K562 (cell line): Measurements from ENCODE around the gene CLEC4F. TPM values are rescaled to one million over a fixed set of nuclear protein-coding genes. Genes with fewer than 3 reads are reported as not detected.

ENCODE experiments used
- ATAC-seq: fragments of 200-7000 bp; cut with Tn5 transposase; 3 replicates; pipeline ENCODE4 v1.9.1; 2020; ENCODE audit warnings: moderate library complexity
- BruUV-seq: library from RNA; stranded (reverse); fragments of 400-500 nt; replicated peaks from 2 replicates; lab custom pipeline; 2021; lab: Mats Ljungman, UMichigan
- CTCF ChIA-PET: fragments of 300-600 bp; formaldehyde crosslinking; extraction: SDS; loops from one replicate; lab custom pipeline; 2021; ENCODE audit warnings: low intra/inter-chr PET ratio; lab: Yijun Ruan, JAX
- POLR2A ChIA-PET: fragments of 300-600, 350-650 bp; sonication (Branson Sonifier 250); formaldehyde crosslinking; extraction: SDS; loops from one replicate; lab custom pipeline; 2021; ENCODE audit warnings: antibody characterized with exemption, inconsistent platforms; lab: Yijun Ruan, JAX
- DNase-seq, 4 experiments: peaks; one replicate each; pipeline versions ENCODE4 v3.0.0 to v3.0.0-alpha.2; 2011 to 2018; ENCODE audit warnings: low spot score in 3 of 4, mixed read lengths in 3 of 4; ENCODE audit errors: extremely low read depth in 1 of 4
- FAIRE-seq: peaks from 2 replicates; lab custom pipeline; 2011; peaks lifted over from hg19 to GRCh38; lab: Jason Lieb, UNC
- H2AFZ ChIP-seq: 2 replicates; pipeline ENCODE4 v1.6.0; 2011; ENCODE audit warnings: low read depth, low read length, control low read depth, inconsistent platforms
- H3K27ac ChIP-seq: fragments of 200-600 bp; 3 replicates; pipeline ENCODE4 v1.8.0; 2011; ENCODE audit warnings: low read depth, mild to moderate bottlenecking, control low read depth, inconsistent platforms, low read length, moderate library complexity, mixed read lengths; ENCODE audit errors: extremely low read depth
- H3K27me3 ChIP-seq, 2 experiments: fragments of 300-600 bp in 1 of 2; 2 replicates in 1 of 2; 3 replicates in 1 of 2; pipeline versions ENCODE4 v1.6.0 to v1.8.0; 2011; ENCODE audit warnings: inconsistent platforms in 2 of 2, low read length in 2 of 2, mild to moderate bottlenecking in 1 of 2, mixed read lengths in 1 of 2, moderate library complexity in 1 of 2; ENCODE audit not compliant: control insufficient read depth in 2 of 2, insufficient read depth in 2 of 2
- H3K36me3 ChIP-seq: fragments of 300-600 bp; 3 replicates; pipeline ENCODE4 v1.8.0; 2011; ENCODE audit warnings: mild to moderate bottlenecking, low read length, inconsistent platforms; ENCODE audit not compliant: control insufficient read depth, insufficient read depth
- H3K4me1 ChIP-seq, 2 experiments: fragments of 200-600 bp in 1 of 2; replicated peaks in 1 of 2; 2 replicates in 1 of 2; 3 replicates in 1 of 2; pipeline versions ENCODE4 v1.5.1 to v1.8.0; 2011; ENCODE audit warnings: inconsistent platforms in 2 of 2, low read length in 2 of 2, mild to moderate bottlenecking in 1 of 2, mixed read lengths in 1 of 2, moderate library complexity in 1 of 2; ENCODE audit not compliant: control insufficient read depth in 2 of 2, insufficient read depth in 2 of 2
- H3K4me2 ChIP-seq: 2 replicates; pipeline ENCODE4 v1.6.1; 2011; ENCODE audit warnings: low read length, control low read depth, inconsistent platforms, mixed read lengths; ENCODE audit not compliant: insufficient read depth
- H3K4me3 ChIP-seq: fragments of 200-600 bp; sonication (generic), shearing (Covaris generic); 2 replicates; pipeline ENCODE4 v1.5.1; 2016; ENCODE audit warnings: control low read depth, inconsistent platforms
- H3K79me2 ChIP-seq: fragments of 200-600 bp; 3 replicates; pipeline ENCODE4 v1.8.0; 2011; ENCODE audit warnings: low read length, inconsistent platforms; ENCODE audit not compliant: control insufficient read depth, insufficient read depth
- H3K9ac ChIP-seq, 2 experiments: 2 replicates each; pipeline versions ENCODE4 v1.6.0 to v1.6.1; 2011; ENCODE audit warnings: low read depth in 2 of 2, low read length in 2 of 2, control low read depth in 1 of 2, inconsistent platforms in 1 of 2, mild to moderate bottlenecking in 1 of 2, mixed read lengths in 1 of 2; ENCODE audit not compliant: insufficient read depth in 1 of 2
- H3K9me1 ChIP-seq: one replicate; pipeline ENCODE4 v1.6.0; 2011; ENCODE audit warnings: inconsistent platforms, mild to moderate bottlenecking, low read length, moderate library complexity; ENCODE audit not compliant: control insufficient read depth, insufficient read depth
- H3K9me3 ChIP-seq: replicated peaks from 2 replicates; pipeline ENCODE4 v1.5.1; 2011; ENCODE audit warnings: low read depth, low read length, inconsistent platforms; ENCODE audit not compliant: control insufficient read depth, insufficient read depth
- H4K20me1 ChIP-seq: replicated peaks from 2 replicates; pipeline ENCODE4 v1.6.1; 2011; ENCODE audit warnings: low read length, inconsistent platforms, mixed read lengths; ENCODE audit not compliant: control insufficient read depth, insufficient read depth
- BRD9 ChIP-seq: fragments of 450-650 bp; IDR thresholded peaks from 2 replicates; pipeline ENCODE4 v1.6.1; 2018; ENCODE audit warnings: low read depth; ENCODE audit not compliant: partially characterized antibody
- BRF1 ChIP-seq: IDR thresholded peaks from 3 replicates; pipeline ENCODE4 v1.6.1; 2011; ENCODE audit warnings: borderline replicate concordance, mild to moderate bottlenecking; ENCODE audit not compliant: insufficient read length; ENCODE audit errors: extremely low read depth
- FOXA1 ChIP-seq: fragments of 450-650 bp; IDR thresholded peaks from 2 replicates; pipeline ENCODE4 v1.6.1; 2016; ENCODE audit warnings: mild to moderate bottlenecking, borderline replicate concordance
- JUNB ChIP-seq: fragments of 450-650 bp; formaldehyde crosslinking; conservative IDR thresholded peaks from 2 replicates; pipeline ENCODE4 v1.4.0; 2020; ENCODE audit warnings: mild to moderate bottlenecking
- KLF16 ChIP-seq: IDR thresholded peaks from 2 replicates; pipeline ENCODE4 v1.6.1; 2016; ENCODE audit warnings: antibody characterized with exemption
- LEF1 ChIP-seq: fragments of 450-650 bp; IDR thresholded peaks from 2 replicates; pipeline ENCODE4 v1.6.1; 2016; ENCODE audit warnings: mild to moderate bottlenecking
- MXI1 ChIP-seq: IDR thresholded peaks from 2 replicates; pipeline ENCODE4 v1.6.1; 2011; ENCODE audit warnings: low read depth, mild to moderate bottlenecking, improper control_type of control experiment, low read length
- RCOR1 ChIP-seq, 2 experiments: IDR thresholded peaks; 2 replicates each; pipeline ENCODE4 v1.6.1; 2012; ENCODE audit warnings: low read depth in 2 of 2, low read length in 2 of 2, borderline replicate concordance in 1 of 2, improper control_type of control experiment in 1 of 2
- SNIP1 ChIP-seq: fragments of 450-650 bp; IDR thresholded peaks from 2 replicates; pipeline ENCODE4 v1.7.1; 2017; ENCODE audit warnings: low read depth, mild to moderate bottlenecking
- ZNF143 ChIP-seq: sonication (generic); formaldehyde crosslinking; IDR thresholded peaks from 2 replicates; pipeline ENCODE4 v1.9.0; 2022; ENCODE audit warnings: mild to moderate bottlenecking, missing genetic modification reagents
- ZNF146 ChIP-seq: IDR thresholded peaks from one replicate; pipeline ENCODE4 v1.6.1; 2018; ENCODE audit warnings: missing compliant biosample characterization; ENCODE audit not compliant: unreplicated experiment
- ZNF239 ChIP-seq: fragments of 250-450 bp; sonication (Bioruptor Pico); IDR thresholded peaks from 2 replicates; pipeline ENCODE4 v1.4.0; 2020; ENCODE audit warnings: mild to moderate bottlenecking
- ZSCAN32 ChIP-seq: fragments of 450-650 bp; formaldehyde crosslinking; IDR thresholded peaks from 2 replicates; pipeline ENCODE4 v1.4.0; 2020; ENCODE audit warnings: mild to moderate bottlenecking, moderate library complexity
- WGBS: fragments of 100-300 bp; shearing (Covaris generic); methylation state at CpG from one replicate; pipeline ENCODE4 v1.1.6; 2016; ENCODE audit warnings: low coverage, mixed read lengths; ENCODE audit not compliant: insufficient coverage; ENCODE audit errors: missing lambda C conversion rate; 5-methylcytosine and 5-hydroxymethylcytosine counted together
- in situ Hi-C: fragments of 300-500 bp; cut with MboI; formaldehyde crosslinking; loops from 4 replicates; pipeline ENCODE4 v1.15.0; 2018; ENCODE audit warnings: inconsistent platforms, mixed read lengths
- intact Hi-C: fragments of 100-400 bp; cut with micrococcal nuclease; formaldehyde crosslinking; loops from 2 replicates; pipeline ENCODE4 v1.14.2; 2022
- polyA plus RNA-seq, 8 experiments: library from polyadenylated mRNA; depleted of rRNA in 4 of 8; stranded (reverse) in 5 of 8; unstranded in 3 of 8; fragments of >200 nt; fragmentation: Nextera tagmentation in 2 of 8; fragmentation: Illumina TruSeq in 1 of 8; extraction: Ambion mirVana in 2 of 8; extraction: Trizol in 1 of 8; gene quantifications; 2 replicates each; pipeline versions ENCODE4 v1.2.1 to v1.2.3, GENCODE V29; 2011 to 2014; ENCODE audit warnings: inconsistent platforms in 1 of 8, missing spikeins in 1 of 8
- total RNA-seq, 7 experiments: library from RNA; depleted of rRNA in 6 of 7; stranded (reverse); fragments of >200 nt in 6 of 7; fragmentation: Illumina TruSeq in 2 of 7; extraction: Trizol in 2 of 7; gene quantifications; 2 replicates each; pipeline versions ENCODE4 v1.2.1 to v1.2.3, GENCODE V29; 2011 to 2021; ENCODE audit warnings: low replicate concordance in 1 of 7
- TF ChIP-seq, protein P1 (sequence below), 2 experiments: fragments of 200-800 bp in 1 of 2; sonication (Bioruptor generic) in 1 of 2; sonication (generic) in 1 of 2; formaldehyde crosslinking in 1 of 2; IDR thresholded peaks in 1 of 2; conservative IDR thresholded peaks in 1 of 2; 2 replicates each; pipeline versions ENCODE4 v1.5.0 to v1.6.1; 2016 to 2020; ENCODE audit warnings: missing compliant biosample characterization in 1 of 2, missing genetic modification characterization in 1 of 2, missing genetic modification reagents in 1 of 2
- TF ChIP-seq, protein P2 (sequence below), 3 experiments: IDR thresholded peaks in 2 of 3; conservative IDR thresholded peaks in 1 of 3; 2 replicates each; pipeline ENCODE4 v1.5.1; 2011 to 2012; ENCODE audit warnings: low read length in 3 of 3, mild to moderate bottlenecking in 3 of 3, control low read depth in 2 of 3, improper control_type of control experiment in 1 of 3, inconsistent platforms in 1 of 3, low read depth in 1 of 3, mixed read lengths in 1 of 3, moderate library complexity in 1 of 3; ENCODE audit not compliant: insufficient read depth in 2 of 3

Gene CLEC4F
- total and polyA plus RNA-seq, 9 of the 15 experiments (the other 6 are each of a cell fraction or from before 2014, with no cell fraction given) = not detected

DNA sequence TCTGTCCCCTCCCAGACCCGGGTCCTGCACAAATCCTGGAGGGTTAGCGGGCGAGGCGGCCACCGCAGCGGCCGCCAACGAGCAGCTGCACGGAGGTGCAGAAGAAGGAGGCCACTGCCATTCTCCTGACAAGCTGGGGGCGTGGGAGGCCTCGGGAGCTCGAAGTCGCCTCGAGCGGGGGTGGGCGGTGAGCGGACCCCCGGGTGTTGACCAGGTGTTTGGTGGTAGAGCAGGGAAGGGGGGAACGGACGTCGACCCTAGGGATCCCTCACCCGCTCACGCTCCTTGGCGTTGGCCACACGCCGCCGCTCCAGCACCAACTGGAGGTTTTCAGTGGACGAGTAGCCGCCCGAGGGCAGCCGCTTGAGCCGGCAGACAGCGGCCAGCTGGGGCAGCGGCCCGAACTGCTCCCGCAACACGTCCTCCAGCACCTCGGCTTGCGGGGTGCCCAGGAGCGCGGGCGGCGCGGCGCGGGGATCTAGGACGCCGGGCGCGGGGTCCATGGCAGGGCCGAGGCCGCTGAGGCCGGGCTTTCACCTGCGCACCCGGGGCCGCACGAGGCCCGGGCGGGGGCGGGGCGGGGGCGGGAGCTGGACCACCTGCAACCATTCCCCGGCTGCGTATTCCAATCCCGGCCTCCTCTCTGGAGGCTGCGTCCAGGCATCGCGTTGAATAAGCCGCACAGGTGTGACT lies 30.1 kb downstream of the CLEC4F start, which contains the start of gene FIGLA:
Gene FIGLA, minus strand, starts transcription at position 508 of the 693 bp plus-strand sequence. Its CDS starts 5 bp downstream, at position 503.
- BruUV-seq = no TSS peak
- FAIRE-seq (no peak), DNase-seq (no peak)
- Histone ChIP-seq H3K4me2 (peak within 1 kb of the TSS; percentile 22; the same call in 1 of the 2 replicates), H3K9me1 (no peaks in the 10 kb centered on the region), H3K36me3 (no peaks in the 10 kb centered on the region), H4K20me1 (no peaks in the 10 kb centered on the region), H3K9me3 (no peaks in the 10 kb centered on the region), H3K27me3 (peaks cover 6 to 16% of the 10 kb centered on the region in 2 experiments), H3K4me3 (no peak within 1 kb of the TSS), H3K4me1 (peaks cover 0 to 10% of the 10 kb centered on the region in 2 experiments; a peak in 2 of 5 replicates)
- intact Hi-C loops (no loop called here), in situ Hi-C loops (loop anchor here (5.0 to 25.0 kb wide), 2 partner anchors 157 to 478 kb away; partner anchors contain the start of gene FAM136A)
- POLR2A ChIA-PET = interaction anchor here (1.1 kb wide), 1 partner anchor 79 kb away, joined by 3 read pairs; no protein-coding TSS in a partner anchor
- CTCF ChIA-PET = interaction anchor here (1.0 to 1.2 kb wide), 2 partner anchors 157 to 159 kb away, joined by 3 to 7 read pairs; no protein-coding TSS in a partner anchor
- TF ChIP-seq BRD9 (no peak), MXI1 (no peak), SNIP1 (no peak), RCOR1 (IDR thresholded peaks at IDR 0.05; ENCODE audit: borderline replicate concordance in 1 of 2, low read depth in 2 of 2, low read length in 2 of 2) (no peak), ZNF143 (CRISPR knock-in tag) (no peak), JUNB (CRISPR knock-in tag) (no peak), ZSCAN32 (CRISPR knock-in tag) (no peak), BRF1 (no peak), KLF16 (no peak), ZNF146 (CRISPR knock-in tag) (no peak), ZNF239 (CRISPR knock-in tag) (no peak), LEF1 (no peak), FOXA1 (no peak)
- TF ChIP-seq, protein P1, sequence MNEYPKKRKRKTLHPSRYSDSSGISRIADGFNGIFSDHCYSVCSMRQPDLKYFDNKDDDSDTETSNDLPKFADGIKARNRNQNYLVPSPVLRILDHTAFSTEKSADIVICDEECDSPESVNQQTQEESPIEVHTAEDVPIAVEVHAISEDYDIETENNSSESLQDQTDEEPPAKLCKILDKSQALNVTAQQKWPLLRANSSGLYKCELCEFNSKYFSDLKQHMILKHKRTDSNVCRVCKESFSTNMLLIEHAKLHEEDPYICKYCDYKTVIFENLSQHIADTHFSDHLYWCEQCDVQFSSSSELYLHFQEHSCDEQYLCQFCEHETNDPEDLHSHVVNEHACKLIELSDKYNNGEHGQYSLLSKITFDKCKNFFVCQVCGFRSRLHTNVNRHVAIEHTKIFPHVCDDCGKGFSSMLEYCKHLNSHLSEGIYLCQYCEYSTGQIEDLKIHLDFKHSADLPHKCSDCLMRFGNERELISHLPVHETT (CRISPR knock-in tag; conservative IDR thresholded peaks at IDR 0.05 in 1 of 2, IDR thresholded peaks at IDR 0.05 in 1 of 2) = no peak
- TF ChIP-seq, protein P2, sequence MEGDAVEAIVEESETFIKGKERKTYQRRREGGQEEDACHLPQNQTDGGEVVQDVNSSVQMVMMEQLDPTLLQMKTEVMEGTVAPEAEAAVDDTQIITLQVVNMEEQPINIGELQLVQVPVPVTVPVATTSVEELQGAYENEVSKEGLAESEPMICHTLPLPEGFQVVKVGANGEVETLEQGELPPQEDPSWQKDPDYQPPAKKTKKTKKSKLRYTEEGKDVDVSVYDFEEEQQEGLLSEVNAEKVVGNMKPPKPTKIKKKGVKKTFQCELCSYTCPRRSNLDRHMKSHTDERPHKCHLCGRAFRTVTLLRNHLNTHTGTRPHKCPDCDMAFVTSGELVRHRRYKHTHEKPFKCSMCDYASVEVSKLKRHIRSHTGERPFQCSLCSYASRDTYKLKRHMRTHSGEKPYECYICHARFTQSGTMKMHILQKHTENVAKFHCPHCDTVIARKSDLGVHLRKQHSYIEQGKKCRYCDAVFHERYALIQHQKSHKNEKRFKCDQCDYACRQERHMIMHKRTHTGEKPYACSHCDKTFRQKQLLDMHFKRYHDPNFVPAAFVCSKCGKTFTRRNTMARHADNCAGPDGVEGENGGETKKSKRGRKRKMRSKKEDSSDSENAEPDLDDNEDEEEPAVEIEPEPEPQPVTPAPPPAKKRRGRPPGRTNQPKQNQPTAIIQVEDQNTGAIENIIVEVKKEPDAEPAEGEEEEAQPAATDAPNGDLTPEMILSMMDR (IDR thresholded peaks at IDR 0.05 in 2 of 3, conservative IDR thresholded peaks at IDR 0.05 in 1 of 3; ENCODE audit: insufficient read depth in 2 of 3, low read depth in 1 of 3, low read length in 3 of 3) = no peak
- TF ChIP-seq, all 486 proteins: peak for 0
- WGBS = 75% methylated on average over 13 of the region's 69 CpGs
- H3K9ac ChIP-seq = peak within 1 kb of the TSS in 1 of 2 experiments; percentile 47; a peak in 1 of 4 replicates
- no peak for ATAC-seq
- no peak within 1 kb of the TSS for H3K27ac ChIP-seq
- peak within 1 kb of the TSS; percentile 77; the same call in 1 of the 2 replicates for H2AFZ ChIP-seq
- H3K79me2 ChIP-seq = no peaks in the 10 kb centered on the region
